MCF 10A (cell line): ENCODE measurements around the gene S100Z. TPM values are rescaled to one million over a fixed set of nuclear protein-coding genes. Genes with fewer than 3 reads are reported as not detected.

Source experiments
- BruUV-seq: library from RNA; stranded (reverse); fragments of 400-500 nt; replicated peaks from 2 replicates; lab custom pipeline; 2021; lab: Mats Ljungman, UMichigan
- CTCF ChIA-PET: fragments of 300-600 bp; sonication (Branson Sonifier 250); formaldehyde crosslinking; extraction: SDS; loops from one replicate; lab custom pipeline; 2021; ENCODE audit warnings: antibody characterized with exemption, inconsistent platforms; lab: Yijun Ruan, JAX
- POLR2A ChIA-PET: fragments of 300-600, 350-650 bp; sonication (Branson Sonifier 250); formaldehyde crosslinking; extraction: SDS; loops from one replicate; lab custom pipeline; 2020; ENCODE audit warnings: antibody characterized with exemption, inconsistent platforms; lab: Yijun Ruan, JAX
- DNase-seq: peaks from one replicate; pipeline ENCODE4 v3.0.0-alpha.2; 2018; ENCODE audit not compliant: unreplicated experiment
- H3K27ac Mint-ChIP-seq: one replicate; pipeline ENCODE4 v1.8.0; 2022; ENCODE audit warnings: mild to moderate bottlenecking, low read depth, mixed read lengths; ENCODE audit not compliant: unreplicated experiment
- H3K27me3 Mint-ChIP-seq: one replicate; pipeline ENCODE4 v1.8.0; 2022; ENCODE audit warnings: mixed read lengths; ENCODE audit not compliant: insufficient read depth, unreplicated experiment
- H3K36me3 Mint-ChIP-seq: one replicate; pipeline ENCODE4 v1.8.0; 2022; ENCODE audit warnings: mild to moderate bottlenecking, moderate library complexity, mixed read lengths; ENCODE audit not compliant: insufficient read depth, unreplicated experiment
- H3K4me1 Mint-ChIP-seq: one replicate; pipeline ENCODE4 v1.8.0; 2022; ENCODE audit warnings: mixed read lengths; ENCODE audit not compliant: insufficient read depth, unreplicated experiment
- H3K4me3 Mint-ChIP-seq: one replicate; pipeline ENCODE4 v1.8.0; 2022; ENCODE audit warnings: mild to moderate bottlenecking, moderate library complexity, mixed read lengths; ENCODE audit not compliant: unreplicated experiment
- H3K9me3 Mint-ChIP-seq: one replicate; pipeline ENCODE4 v1.8.0; 2022; ENCODE audit warnings: mixed read lengths; ENCODE audit not compliant: unreplicated experiment
- intact Hi-C: fragments of 100-400 bp; cut with micrococcal nuclease; formaldehyde crosslinking; loops from 2 replicates; pipeline ENCODE4 v1.14.1; 2022
- total RNA-seq: library from RNA; stranded (reverse); gene quantifications from 2 replicates; pipeline ENCODE4 v1.2.3, GENCODE V29; 2022
- TF ChIP-seq, protein P1 (sequence below): fragments of 200-600 bp; IDR thresholded peaks from one replicate; pipeline ENCODE4 v1.8.0; 2022; ENCODE audit warnings: antibody characterized with exemption, mild to moderate bottlenecking; ENCODE audit not compliant: unreplicated experiment

The S100Z gene
- total RNA-seq, 1 experiment from 2014 or later = not detected

GRCh38 chr5:76888733-76889300 lies 39.0 kb downstream of the S100Z start:
- CTCF ChIA-PET = no interaction called here
- TF ChIP-seq, protein P1, sequence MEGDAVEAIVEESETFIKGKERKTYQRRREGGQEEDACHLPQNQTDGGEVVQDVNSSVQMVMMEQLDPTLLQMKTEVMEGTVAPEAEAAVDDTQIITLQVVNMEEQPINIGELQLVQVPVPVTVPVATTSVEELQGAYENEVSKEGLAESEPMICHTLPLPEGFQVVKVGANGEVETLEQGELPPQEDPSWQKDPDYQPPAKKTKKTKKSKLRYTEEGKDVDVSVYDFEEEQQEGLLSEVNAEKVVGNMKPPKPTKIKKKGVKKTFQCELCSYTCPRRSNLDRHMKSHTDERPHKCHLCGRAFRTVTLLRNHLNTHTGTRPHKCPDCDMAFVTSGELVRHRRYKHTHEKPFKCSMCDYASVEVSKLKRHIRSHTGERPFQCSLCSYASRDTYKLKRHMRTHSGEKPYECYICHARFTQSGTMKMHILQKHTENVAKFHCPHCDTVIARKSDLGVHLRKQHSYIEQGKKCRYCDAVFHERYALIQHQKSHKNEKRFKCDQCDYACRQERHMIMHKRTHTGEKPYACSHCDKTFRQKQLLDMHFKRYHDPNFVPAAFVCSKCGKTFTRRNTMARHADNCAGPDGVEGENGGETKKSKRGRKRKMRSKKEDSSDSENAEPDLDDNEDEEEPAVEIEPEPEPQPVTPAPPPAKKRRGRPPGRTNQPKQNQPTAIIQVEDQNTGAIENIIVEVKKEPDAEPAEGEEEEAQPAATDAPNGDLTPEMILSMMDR = no peak
- intact Hi-C loops = no loop called here
- no TSS peak for BruUV-seq
- DNase-seq = no peak
- Mint-ChIP-seq H3K27me3 (peaks cover 42% of the 10 kb centered on the region), H3K4me3 (no peak overlapping the region), H3K36me3 (no peaks in the 10 kb centered on the region), H3K27ac (no peak overlapping the region), H3K4me1 (no peaks in the 10 kb centered on the region), H3K9me3 (no peaks in the 10 kb centered on the region)
- POLR2A ChIA-PET = interaction anchor here (0.6 kb wide), 1 partner anchor 1536 kb away, joined by 3 read pairs; no protein-coding TSS in a partner anchor

GRCh38 chr5:76893294-76893693 lies 43.5 kb downstream of the S100Z start:
- Mint-ChIP-seq H3K9me3 (peaks cover 7% of the 10 kb centered on the region), H3K36me3 (no peaks in the 10 kb centered on the region), H3K27me3 (peaks cover 40% of the 10 kb centered on the region), H3K4me1 (no peaks in the 10 kb centered on the region), H3K27ac (no peak overlapping the region), H3K4me3 (no peak overlapping the region)
- CTCF ChIA-PET = interaction anchor here (0.6 to 0.7 kb wide), 2 partner anchors 9 to 25 kb away, joined by 3 to 5 read pairs; no protein-coding TSS in a partner anchor
- DNase-seq = no peak
- no TSS peak for BruUV-seq
- intact Hi-C loops = no loop called here
- TF ChIP-seq, protein P1 = no peak
- POLR2A ChIA-PET = no interaction called here

- BruUV-seq = no TSS peak
- POLR2A ChIA-PET = no interaction called here
- intact Hi-C loops = no loop called here
- H3K36me3 Mint-ChIP-seq = no peaks in the 10 kb centered on the region
- no peak overlapping the region for H3K4me3 Mint-ChIP-seq
- peaks cover 15% of the 10 kb centered on the region for H3K9me3 Mint-ChIP-seq
- TF ChIP-seq, protein P1 = no peak
- H3K27me3 Mint-ChIP-seq = peaks cover 37% of the 10 kb centered on the region
- CTCF ChIA-PET = interaction anchor here (0.6 kb wide), 2 partner anchors 23 to 226 kb away, joined by 3 read pairs; no protein-coding TSS in a partner anchor
- DNase-seq = no peak
- no peaks in the 10 kb centered on the region for H3K4me1 Mint-ChIP-seq
- no peak overlapping the region for H3K27ac Mint-ChIP-seq
These were observed 46.4 kb downstream of the S100Z start for GRCh38 chr5:76896196-76896595.

DNA sequence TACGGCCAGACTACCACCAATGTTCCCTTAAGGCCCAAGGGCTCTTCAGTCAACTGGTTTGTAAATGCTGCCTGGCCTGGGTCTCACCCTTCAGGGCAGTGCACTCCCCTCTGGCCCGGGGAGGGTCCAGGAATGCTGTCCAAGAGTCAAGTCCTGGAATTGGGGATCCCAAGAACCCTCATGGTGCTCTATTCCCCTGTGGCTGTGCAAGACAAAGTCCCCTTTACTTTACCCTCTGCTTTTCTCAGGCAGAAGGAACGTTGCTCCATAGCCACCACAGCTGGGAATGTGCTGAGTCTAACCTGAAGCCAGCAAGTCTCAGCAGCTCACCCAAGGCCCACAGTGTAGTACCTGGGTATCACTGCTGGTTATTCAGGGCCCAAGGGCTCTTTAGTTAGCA lies 51.7 kb downstream of the S100Z start:
- Mint-ChIP-seq H3K36me3 (no peaks in the 10 kb centered on the region), H3K27ac (no peak overlapping the region), H3K9me3 (peaks cover 9% of the 10 kb centered on the region), H3K4me1 (no peaks in the 10 kb centered on the region), H3K27me3 (no peaks in the 10 kb centered on the region), H3K4me3 (no peak overlapping the region)
- no peak for DNase-seq
- POLR2A ChIA-PET = no interaction called here
- CTCF ChIA-PET = no interaction called here
- no TSS peak for BruUV-seq
- TF ChIP-seq, protein P1 = no peak
- intact Hi-C loops = no loop called here
